Measurements from ENCODE around the gene EIF3I.
"Not testable (repeated sequence)": the region's sequence is repeated elsewhere in the genome, so short reads cannot be mapped to it uniquely, and the experiment has no call there.

The EIF3I gene

DNA sequence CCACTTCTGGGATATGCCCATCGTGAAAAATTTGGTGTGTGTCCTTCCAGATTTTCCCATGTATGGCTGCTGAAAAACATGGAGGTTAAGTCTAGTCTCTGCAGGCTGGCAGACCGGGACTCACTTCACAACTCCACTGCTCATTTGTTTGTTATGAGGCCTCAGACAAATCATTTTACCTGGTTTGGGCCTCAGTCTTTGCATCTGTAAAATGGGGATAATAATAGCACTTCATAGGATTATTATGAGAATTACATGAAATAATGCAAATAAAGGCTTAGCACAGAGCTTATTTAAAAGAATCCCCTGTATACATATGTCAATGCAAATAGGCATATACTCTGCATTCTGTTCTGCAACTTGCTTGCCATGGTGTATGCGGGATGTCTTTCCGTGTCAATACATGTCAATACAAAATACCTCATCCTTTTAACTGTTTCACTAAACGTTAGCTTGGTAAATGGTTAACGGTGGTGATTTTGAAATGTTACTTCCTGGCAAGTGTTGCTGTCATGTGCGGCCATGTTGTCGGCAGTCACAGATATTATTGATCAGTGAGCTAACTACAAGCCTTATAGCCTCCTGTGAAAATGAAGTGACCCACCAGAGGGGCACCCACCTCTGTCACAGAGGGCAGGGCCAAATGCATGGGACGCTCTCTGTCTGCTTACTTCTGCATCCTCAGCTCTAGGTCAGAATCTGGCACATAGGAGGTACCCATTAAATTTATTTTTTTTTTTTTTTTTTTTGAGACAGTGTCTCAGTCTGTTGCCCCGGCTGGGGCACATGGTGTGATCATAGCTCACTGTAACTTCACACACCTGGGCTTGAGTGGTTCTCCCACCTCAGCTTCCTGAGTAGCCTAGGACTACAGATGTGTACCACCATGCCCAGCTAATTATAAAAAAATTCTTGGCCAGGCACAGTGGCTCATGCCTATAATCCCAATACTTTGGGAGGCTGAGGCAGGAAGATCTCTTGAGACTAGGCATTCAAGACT lies 33.2 kb downstream of the EIF3I start:
- Histone ChIP-seq H3K4me1 (ENCODE audit: control insufficient read depth, insufficient read depth, low read length) (peaks cover 5% of the 10 kb centered on the region; the same call in 1 of the 2 replicates), H3K36me3 (ENCODE audit: control insufficient read depth, insufficient read depth, low read length) (no peaks in the 10 kb centered on the region), H3K9ac (ENCODE audit: low read depth, low read length) (no peak overlapping the region)

DNA sequence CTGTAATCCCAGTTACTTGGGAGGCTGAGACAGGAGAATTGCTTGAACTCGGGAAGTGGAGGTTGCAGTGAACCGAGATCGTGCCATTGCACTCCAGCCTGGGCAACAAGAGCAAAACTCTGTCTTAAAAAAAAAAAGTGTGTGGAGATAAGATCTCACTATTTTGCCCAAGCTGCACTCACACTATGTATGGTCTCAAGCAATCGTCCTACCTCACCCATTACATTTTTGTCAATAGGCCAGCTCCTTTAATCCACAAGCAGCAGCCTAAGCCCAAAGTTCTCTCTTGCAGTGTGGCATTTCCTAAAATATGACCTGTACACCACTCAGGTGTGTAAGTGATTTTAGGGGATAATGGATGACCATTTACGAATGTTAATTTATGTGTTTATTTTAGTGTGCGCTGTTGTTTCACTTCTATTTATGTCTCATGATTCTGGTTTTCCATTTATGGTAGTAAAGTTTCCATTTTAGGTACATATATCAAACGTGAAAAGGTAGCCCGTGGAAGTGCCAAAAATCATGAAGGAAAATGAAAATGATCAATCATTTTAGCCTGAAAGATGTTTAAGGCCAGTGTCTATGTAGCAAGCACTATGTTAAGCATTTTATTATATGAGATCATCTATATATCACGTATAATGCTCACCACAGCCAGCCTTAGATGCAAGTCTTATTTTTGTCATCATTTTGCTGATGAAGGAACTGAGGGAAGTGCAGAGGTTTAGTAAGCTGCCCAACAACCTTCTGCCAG lies 34.4 kb downstream of the EIF3I start:
- Histone ChIP-seq H3K27me3 (ENCODE audit: control insufficient read depth, insufficient read depth, low read length) (no peaks in the 10 kb centered on the region), H3K36me3 (ENCODE audit: control insufficient read depth, insufficient read depth, low read length) (no peaks in the 10 kb centered on the region), H3K9me3 (ENCODE audit: control insufficient read depth, insufficient read depth, low read length) (no peaks in the 10 kb centered on the region), H3K9ac (ENCODE audit: low read depth, low read length) (no peak overlapping the region), H3K4me3 (ENCODE audit: low read depth, low read length) (no peak overlapping the region), H3K4me1 (ENCODE audit: control insufficient read depth, insufficient read depth, low read length) (no peaks in the 10 kb centered on the region), H3K27ac (ENCODE audit: low read depth, low read length) (no peak overlapping the region)

More for the DNA sequence above, 33.2 kb downstream of the EIF3I start:
- no peaks in the 10 kb centered on the region for H3K9me3 ChIP-seq (ENCODE audit: control insufficient read depth, insufficient read depth, low read length)
- no peaks in the 10 kb centered on the region for H3K27me3 ChIP-seq (ENCODE audit: control insufficient read depth, insufficient read depth, low read length)
- no peak overlapping the region for H3K4me3 ChIP-seq (ENCODE audit: low read depth, low read length)
- no peak overlapping the region for H3K27ac ChIP-seq (ENCODE audit: low read depth, low read length)

DNA sequence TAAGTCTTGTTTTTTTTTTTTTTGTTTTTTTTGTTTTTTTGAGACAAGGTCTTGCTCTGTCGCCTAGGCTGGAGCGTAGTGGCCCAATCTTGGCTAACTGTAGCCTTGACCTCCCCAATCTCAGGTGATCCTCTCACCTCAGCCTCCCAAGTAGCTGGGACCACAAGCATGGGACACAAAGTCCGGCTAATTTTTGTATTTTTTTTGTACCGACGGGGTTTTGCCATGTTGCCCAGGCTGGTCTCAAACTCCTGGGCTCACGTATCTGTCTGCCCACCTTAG lies 35.0 kb downstream of the EIF3I start:
- H3K9me3 ChIP-seq (ENCODE audit: control insufficient read depth, insufficient read depth, low read length), result no peaks in the 10 kb centered on the region
- no peak overlapping the region for H3K27ac ChIP-seq (ENCODE audit: low read depth, low read length)
- no peak overlapping the region for H3K4me3 ChIP-seq (ENCODE audit: low read depth, low read length)
- H3K9ac ChIP-seq (ENCODE audit: low read depth, low read length), result no peak overlapping the region
- H3K27me3 ChIP-seq (ENCODE audit: control insufficient read depth, insufficient read depth, low read length), result no peaks in the 10 kb centered on the region
- H3K36me3 ChIP-seq (ENCODE audit: control insufficient read depth, insufficient read depth, low read length), result no peaks in the 10 kb centered on the region
- H3K4me1 ChIP-seq (ENCODE audit: control insufficient read depth, insufficient read depth, low read length), result no peaks in the 10 kb centered on the region

DNA sequence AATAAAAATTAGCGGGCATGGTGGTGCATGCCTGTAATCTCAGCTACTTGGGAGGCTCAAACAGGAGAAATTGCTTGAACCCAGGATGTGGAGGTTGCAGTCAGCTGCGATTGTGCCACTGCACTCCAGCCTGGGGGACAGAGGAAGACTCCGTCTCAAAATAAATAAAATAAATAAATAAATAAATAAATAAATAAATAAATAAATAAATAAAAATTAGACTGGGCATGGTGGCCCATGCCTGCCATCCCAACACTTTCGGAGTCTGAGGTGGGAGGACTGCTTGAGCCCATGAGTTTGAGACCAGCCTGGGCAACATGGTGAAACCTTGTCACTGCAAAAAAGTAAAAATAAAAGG lies 41.0 kb downstream of the EIF3I start:
- not testable (repeated sequence) for H3K27ac ChIP-seq (ENCODE audit: low read depth, low read length); H3K4me3 ChIP-seq (ENCODE audit: low read depth, low read length); H3K9ac ChIP-seq (ENCODE audit: low read depth, low read length); H3K36me3 ChIP-seq (ENCODE audit: control insufficient read depth, insufficient read depth, low read length); H3K27me3 ChIP-seq (ENCODE audit: control insufficient read depth, insufficient read depth, low read length); H3K9me3 ChIP-seq (ENCODE audit: control insufficient read depth, insufficient read depth, low read length); H3K4me1 ChIP-seq (ENCODE audit: control insufficient read depth, insufficient read depth, low read length)

DNA sequence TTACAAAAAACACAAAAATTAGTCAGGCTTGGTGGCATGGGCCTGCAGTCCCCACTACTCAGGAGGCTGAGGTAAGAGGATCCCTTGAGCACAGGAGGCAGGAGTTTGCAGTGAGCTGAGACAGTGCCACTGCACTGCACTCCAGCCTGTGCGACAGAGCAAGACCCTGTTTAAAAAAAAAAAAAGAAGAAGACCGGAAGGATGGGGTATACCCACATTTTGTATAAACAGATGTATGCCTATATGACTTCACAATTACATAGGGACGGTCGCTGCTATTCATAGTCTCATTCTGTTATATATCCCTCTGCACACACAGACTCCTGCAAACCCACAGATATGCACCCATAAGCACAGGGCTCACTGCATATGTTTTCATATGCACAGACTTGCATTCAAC lies 41.5 kb downstream of the EIF3I start:
- no peaks in the 10 kb centered on the region for H3K36me3 ChIP-seq (ENCODE audit: control insufficient read depth, insufficient read depth, low read length)
- no peak overlapping the region for H3K4me3 ChIP-seq (ENCODE audit: low read depth, low read length)
- H3K9ac ChIP-seq (ENCODE audit: low read depth, low read length), result no peak overlapping the region
- 0 out of 2 replicates have a peak, but pooled peaks cover 7% of the 10 kb centered on the region for H3K4me1 ChIP-seq (ENCODE audit: control insufficient read depth, insufficient read depth, low read length)
- no peaks in the 10 kb centered on the region for H3K9me3 ChIP-seq (ENCODE audit: control insufficient read depth, insufficient read depth, low read length)
- H3K27ac ChIP-seq (ENCODE audit: low read depth, low read length), result no peak overlapping the region
- no peaks in the 10 kb centered on the region for H3K27me3 ChIP-seq (ENCODE audit: control insufficient read depth, insufficient read depth, low read length)

DNA sequence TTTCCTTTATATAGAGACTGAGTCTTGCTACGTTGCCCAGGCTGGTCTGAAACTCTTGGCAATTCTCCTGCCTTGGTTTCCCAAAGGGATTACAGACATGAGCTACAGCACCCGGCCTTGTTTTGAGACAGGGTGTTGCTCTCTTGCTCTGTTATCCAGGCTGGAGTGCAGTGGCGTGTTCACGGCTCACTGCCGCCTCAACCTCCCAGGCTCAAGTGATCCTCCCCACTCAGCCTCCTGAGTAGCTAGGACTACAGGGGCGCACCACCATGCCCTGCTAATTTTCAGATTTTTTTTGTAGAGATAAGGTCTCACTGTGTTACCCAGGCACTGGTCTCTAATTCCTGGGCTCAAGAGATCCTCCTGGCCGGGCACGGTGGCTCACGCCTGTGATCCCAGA lies 43.6 kb downstream of the EIF3I start:
- Histone ChIP-seq H3K9ac (ENCODE audit: low read depth, low read length) (no peak overlapping the region), H3K4me3 (ENCODE audit: low read depth, low read length) (no peak overlapping the region), H3K4me1 (ENCODE audit: control insufficient read depth, insufficient read depth, low read length) (0 out of 2 replicates have a peak, but pooled peaks cover 7% of the 10 kb centered on the region), H3K27me3 (ENCODE audit: control insufficient read depth, insufficient read depth, low read length) (no peaks in the 10 kb centered on the region), H3K27ac (ENCODE audit: low read depth, low read length) (no peak overlapping the region), H3K9me3 (ENCODE audit: control insufficient read depth, insufficient read depth, low read length) (no peaks in the 10 kb centered on the region), H3K36me3 (ENCODE audit: control insufficient read depth, insufficient read depth, low read length) (no peaks in the 10 kb centered on the region)

DNA sequence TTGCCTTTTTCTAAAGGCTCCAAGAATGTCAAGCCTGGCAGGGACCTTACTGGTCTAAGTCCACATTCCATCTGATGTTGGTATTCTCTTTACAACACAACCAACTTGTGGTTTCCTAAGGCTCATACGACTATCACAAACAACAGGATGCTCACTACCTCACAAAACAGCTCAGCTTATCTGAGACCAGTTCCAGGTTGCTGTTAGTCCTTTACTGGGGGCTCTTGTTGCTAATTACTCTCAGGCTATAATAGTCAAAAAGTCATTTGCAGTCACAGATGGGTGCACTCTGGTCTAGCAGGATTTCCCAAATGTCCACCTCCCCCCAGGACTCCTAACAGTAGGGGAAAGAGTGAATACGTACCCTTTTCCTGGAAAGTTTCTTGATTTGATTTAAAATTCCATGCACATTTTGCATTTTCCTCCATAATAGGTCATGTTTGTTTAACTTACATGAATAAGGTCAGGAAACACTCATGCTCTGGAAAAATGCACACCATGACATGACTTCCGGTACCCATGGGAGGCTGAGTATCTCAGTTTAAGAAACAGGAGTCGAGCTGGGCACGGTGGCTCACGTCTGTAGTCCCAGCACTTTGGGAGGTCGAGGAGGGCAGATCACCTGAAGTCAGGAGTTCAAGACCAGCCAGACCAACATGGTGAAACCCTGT lies 44.8 kb downstream of the EIF3I start:
- no peak overlapping the region for H3K4me3 ChIP-seq (ENCODE audit: low read depth, low read length)
- no peak overlapping the region for H3K27ac ChIP-seq (ENCODE audit: low read depth, low read length)

DNA sequence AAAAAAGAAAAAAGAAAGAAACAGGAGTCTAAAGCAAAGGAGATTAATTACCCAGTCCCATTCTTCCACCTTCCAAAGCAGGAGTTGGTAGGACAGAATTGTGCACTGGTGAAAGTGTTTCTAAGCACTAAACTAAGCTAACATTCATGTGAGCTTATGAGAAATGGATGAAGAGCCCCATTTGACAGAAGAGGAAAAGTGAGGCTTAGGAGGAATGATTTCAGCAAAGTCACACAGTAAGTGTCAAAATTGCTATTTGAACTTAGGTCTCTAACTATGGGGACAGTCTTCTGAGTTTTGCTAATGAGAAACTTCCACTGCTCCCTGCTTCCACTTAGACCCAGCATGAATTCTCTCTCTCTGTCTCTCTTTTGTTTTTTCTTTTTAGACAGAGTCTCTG lies 47.5 kb downstream of the EIF3I start:
- no peaks in the 10 kb centered on the region for H3K9me3 ChIP-seq (ENCODE audit: control insufficient read depth, insufficient read depth, low read length)
- H3K4me1 ChIP-seq (ENCODE audit: control insufficient read depth, insufficient read depth, low read length), result peaks cover 18% of the 10 kb centered on the region
- no peak overlapping the region for H3K4me3 ChIP-seq (ENCODE audit: low read depth, low read length)
- H3K27ac ChIP-seq (ENCODE audit: low read depth, low read length), result no peak overlapping the region
- H3K36me3 ChIP-seq (ENCODE audit: control insufficient read depth, insufficient read depth, low read length), result no peaks in the 10 kb centered on the region
- no peaks in the 10 kb centered on the region for H3K27me3 ChIP-seq (ENCODE audit: control insufficient read depth, insufficient read depth, low read length)
- H3K9ac ChIP-seq (ENCODE audit: low read depth, low read length), result no peak overlapping the region

More for the DNA sequence above, 44.8 kb downstream of the EIF3I start:
- Histone ChIP-seq H3K9me3 (ENCODE audit: control insufficient read depth, insufficient read depth, low read length) (no peaks in the 10 kb centered on the region), H3K4me1 (ENCODE audit: control insufficient read depth, insufficient read depth, low read length) (0 out of 2 replicates have a peak, but pooled peaks cover 7% of the 10 kb centered on the region), H3K27me3 (ENCODE audit: control insufficient read depth, insufficient read depth, low read length) (no peaks in the 10 kb centered on the region), H3K9ac (ENCODE audit: low read depth, low read length) (no peak overlapping the region), H3K36me3 (ENCODE audit: control insufficient read depth, insufficient read depth, low read length) (no peaks in the 10 kb centered on the region)

DNA sequence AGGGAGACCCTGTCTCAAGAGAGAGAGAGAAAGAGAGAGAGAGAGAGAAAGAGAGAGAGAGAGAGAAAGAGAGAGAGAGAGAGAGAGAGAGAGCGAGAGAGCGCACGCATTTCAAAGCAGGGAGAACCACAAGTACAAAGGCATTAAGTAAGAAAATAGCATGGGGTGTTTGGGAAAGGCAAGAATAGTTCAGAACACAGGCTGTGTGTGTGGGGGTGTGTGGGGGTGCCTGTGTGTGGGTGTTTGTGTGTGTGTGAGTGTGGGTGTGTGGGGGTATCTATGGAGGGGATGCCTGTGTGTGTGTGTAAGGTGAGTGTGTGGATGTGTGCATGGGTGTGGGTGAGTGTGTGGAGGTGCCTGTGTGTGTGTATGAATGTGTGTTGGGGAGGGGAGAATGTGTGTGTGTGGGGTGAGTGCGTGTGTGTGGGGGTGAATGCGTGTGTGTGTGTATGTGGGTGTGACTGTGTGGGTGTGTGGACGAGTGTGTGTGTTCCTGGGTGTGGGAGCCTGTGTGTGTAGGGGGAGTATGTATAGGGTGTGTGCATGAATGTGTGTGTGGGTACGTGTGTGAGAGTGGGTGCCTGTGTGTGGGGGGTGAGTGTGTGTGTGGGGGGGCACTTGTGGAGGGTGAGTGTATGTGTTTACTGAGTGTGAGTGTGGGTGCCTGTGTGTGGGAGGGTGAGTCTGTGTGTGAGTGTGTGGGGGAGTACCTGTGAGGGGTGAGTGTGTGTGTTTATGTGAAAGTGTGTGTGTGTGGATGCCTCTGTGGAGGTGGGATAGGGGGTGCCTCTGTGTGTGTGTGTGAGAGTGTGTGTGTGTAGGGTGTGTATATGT lies 50.6 kb downstream of the EIF3I start:
- no peak overlapping the region for H3K9ac ChIP-seq (ENCODE audit: low read depth, low read length)
- no peak overlapping the region for H3K4me3 ChIP-seq (ENCODE audit: low read depth, low read length)
- no peak overlapping the region for H3K27ac ChIP-seq (ENCODE audit: low read depth, low read length)

More for the DNA sequence above, 50.6 kb downstream of the EIF3I start:
- peaks cover 24% of the 10 kb centered on the region for H3K4me1 ChIP-seq (ENCODE audit: control insufficient read depth, insufficient read depth, low read length)
- no peaks in the 10 kb centered on the region for H3K9me3 ChIP-seq (ENCODE audit: control insufficient read depth, insufficient read depth, low read length)
- no peaks in the 10 kb centered on the region for H3K27me3 ChIP-seq (ENCODE audit: control insufficient read depth, insufficient read depth, low read length)
- no peaks in the 10 kb centered on the region for H3K36me3 ChIP-seq (ENCODE audit: control insufficient read depth, insufficient read depth, low read length)

Data from HUES48 (cell line).